ENCODE measurements around the gene MACF1.
A peak's percentile ranks its signal among the peaks of the same experiment; 100 is the strongest.

The MACF1 gene

DNA sequence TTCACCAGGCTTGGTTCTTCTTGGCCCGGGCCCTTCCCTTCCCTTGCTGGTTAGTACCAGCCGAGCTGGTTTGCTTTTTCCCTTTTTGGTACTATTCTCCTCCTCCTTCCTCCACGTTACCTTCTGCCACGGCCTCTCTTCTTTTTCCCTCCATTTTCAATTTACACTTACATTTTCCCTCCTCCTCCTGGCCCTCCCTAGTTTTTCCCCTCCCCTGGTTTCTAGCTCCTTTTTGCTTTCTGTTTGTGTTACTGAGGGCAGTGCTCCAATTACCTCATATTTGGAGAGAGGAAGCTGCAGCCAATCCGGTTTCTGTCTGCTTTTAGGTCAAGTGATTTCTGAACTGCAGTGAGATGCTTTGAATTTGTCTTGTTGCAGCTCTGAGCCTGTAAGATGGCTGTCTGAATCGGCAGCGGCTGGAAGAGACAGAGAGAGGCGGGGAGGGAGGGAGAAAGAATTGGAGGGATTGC, 63.7 kb downstream of the MACF1 start:
- H3K36me3 ChIP-seq = no peaks in the 10 kb centered on the region; the same call in 1 of the 2 replicates
- DNase-seq = no peak

DNA sequence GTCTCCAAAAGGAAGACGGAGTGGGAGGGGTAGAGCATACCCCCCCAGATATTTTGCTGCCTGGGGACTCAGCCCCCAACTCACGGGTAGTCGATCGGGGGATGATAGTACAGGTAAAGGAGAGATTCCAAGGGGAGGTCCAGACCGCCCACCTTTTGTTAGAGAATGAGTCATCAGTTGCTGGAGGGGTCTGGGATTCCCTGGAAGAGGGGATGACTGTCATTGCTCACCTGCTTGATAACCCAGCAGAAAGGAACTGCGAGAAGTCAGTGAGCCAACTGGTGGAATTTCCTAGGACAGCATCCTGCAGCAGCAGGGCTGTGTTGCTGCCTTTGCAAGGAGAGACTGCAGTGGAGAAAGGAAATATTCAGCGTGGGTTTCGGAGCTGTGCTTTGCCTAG, 64.4 kb downstream of the MACF1 start:
- H3K36me3 ChIP-seq = no peaks in the 10 kb centered on the region; the same call in 1 of the 2 replicates
- TF ChIP-seq, protein P1, sequence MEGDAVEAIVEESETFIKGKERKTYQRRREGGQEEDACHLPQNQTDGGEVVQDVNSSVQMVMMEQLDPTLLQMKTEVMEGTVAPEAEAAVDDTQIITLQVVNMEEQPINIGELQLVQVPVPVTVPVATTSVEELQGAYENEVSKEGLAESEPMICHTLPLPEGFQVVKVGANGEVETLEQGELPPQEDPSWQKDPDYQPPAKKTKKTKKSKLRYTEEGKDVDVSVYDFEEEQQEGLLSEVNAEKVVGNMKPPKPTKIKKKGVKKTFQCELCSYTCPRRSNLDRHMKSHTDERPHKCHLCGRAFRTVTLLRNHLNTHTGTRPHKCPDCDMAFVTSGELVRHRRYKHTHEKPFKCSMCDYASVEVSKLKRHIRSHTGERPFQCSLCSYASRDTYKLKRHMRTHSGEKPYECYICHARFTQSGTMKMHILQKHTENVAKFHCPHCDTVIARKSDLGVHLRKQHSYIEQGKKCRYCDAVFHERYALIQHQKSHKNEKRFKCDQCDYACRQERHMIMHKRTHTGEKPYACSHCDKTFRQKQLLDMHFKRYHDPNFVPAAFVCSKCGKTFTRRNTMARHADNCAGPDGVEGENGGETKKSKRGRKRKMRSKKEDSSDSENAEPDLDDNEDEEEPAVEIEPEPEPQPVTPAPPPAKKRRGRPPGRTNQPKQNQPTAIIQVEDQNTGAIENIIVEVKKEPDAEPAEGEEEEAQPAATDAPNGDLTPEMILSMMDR (IDR thresholded peaks at IDR 0.05; ENCODE audit: low read depth, low read length) = no peak
- peak overlapping the region; percentile 83 for H3K27ac ChIP-seq
- no peaks in the 10 kb centered on the region for H3K27me3 ChIP-seq (ENCODE audit: insufficient read depth, low read depth, severe bottlenecking)
- no peaks in the 10 kb centered on the region for H3K9me3 ChIP-seq (ENCODE audit: severe bottlenecking)
- no peak overlapping the region for H3K4me3 ChIP-seq (ENCODE audit: low read depth, low read length)
- DNase-seq = no peak

More for the DNA sequence above, 63.7 kb downstream of the MACF1 start:
- no peaks in the 10 kb centered on the region for H3K27me3 ChIP-seq (ENCODE audit: insufficient read depth, low read depth, severe bottlenecking)
- H3K9me3 ChIP-seq (ENCODE audit: severe bottlenecking) = no peaks in the 10 kb centered on the region
- H3K27ac ChIP-seq = peak overlapping the region; percentile 83
- H3K4me3 ChIP-seq (ENCODE audit: low read depth, low read length) = no peak overlapping the region
- TF ChIP-seq, protein P1 (IDR thresholded peaks at IDR 0.05; ENCODE audit: low read depth, low read length) = no peak

DNA sequence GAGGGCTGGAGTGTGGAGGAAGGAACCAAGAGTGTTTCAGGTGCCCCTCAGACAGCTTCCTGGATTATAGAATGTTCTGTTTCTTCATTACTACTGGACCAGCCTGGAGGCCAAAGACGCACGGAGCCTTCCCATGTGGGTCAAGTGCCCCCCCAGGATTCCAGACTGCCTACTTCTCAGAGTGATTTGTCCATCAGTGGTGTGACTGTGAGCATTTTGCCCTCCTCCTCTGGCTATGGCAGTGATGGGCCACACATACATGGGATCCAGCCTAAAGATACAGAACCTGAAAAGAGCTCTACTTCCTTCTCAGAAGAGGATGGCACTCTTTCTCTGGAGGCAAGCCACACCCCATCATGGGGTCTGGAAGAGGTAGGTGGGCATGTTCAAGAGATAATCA, 64.9 kb downstream of the MACF1 start:
- no peaks in the 10 kb centered on the region for H3K9me3 ChIP-seq (ENCODE audit: severe bottlenecking)
- no peaks in the 10 kb centered on the region for H3K27me3 ChIP-seq (ENCODE audit: insufficient read depth, low read depth, severe bottlenecking)
- no peak for DNase-seq
- H3K4me3 ChIP-seq (ENCODE audit: low read depth, low read length) = no peak overlapping the region
- TF ChIP-seq, protein P1 (IDR thresholded peaks at IDR 0.05; ENCODE audit: low read depth, low read length) = no peak
- H3K27ac ChIP-seq = peak overlapping the region; percentile 83
- no peaks in the 10 kb centered on the region; the same call in 1 of the 2 replicates for H3K36me3 ChIP-seq

DNA sequence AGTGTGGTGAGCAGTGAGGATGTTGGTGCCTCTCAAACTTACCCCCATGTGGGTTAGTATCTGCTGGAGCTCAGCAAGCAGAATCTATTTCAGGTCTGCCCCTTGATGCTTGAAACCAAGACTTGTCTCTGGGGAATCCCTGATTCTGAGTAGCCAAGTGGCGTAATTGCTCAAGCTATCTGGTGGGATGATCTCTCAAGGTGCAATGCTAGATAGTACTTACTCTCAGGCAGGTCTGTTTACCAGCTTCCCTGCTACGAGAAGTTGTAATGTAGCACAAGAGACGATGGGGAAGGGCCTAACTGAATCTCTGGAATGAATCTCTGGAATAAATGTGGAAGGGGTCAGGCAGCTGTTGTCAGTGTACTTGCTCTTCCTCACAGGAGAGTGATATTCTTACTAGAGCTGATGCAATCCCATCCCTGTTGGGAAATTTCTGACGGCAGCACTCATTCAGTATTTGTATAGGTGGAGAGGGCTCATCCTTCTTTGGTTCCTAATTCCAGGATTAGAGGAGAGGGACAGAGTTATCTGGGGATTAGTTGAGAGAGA, 65.4 kb downstream of the MACF1 start:
- TF ChIP-seq, protein P1 (IDR thresholded peaks at IDR 0.05; ENCODE audit: low read depth, low read length) = no peak
- no peaks in the 10 kb centered on the region for H3K9me3 ChIP-seq (ENCODE audit: severe bottlenecking)
- peak overlapping the region; percentile 83 for H3K27ac ChIP-seq
- H3K36me3 ChIP-seq = no peaks in the 10 kb centered on the region; the same call in 1 of the 2 replicates
- H3K27me3 ChIP-seq (ENCODE audit: insufficient read depth, low read depth, severe bottlenecking) = no peaks in the 10 kb centered on the region
- H3K4me3 ChIP-seq (ENCODE audit: low read depth, low read length) = peak overlapping the region; percentile 8
- peak; percentile 57 for DNase-seq

DNA sequence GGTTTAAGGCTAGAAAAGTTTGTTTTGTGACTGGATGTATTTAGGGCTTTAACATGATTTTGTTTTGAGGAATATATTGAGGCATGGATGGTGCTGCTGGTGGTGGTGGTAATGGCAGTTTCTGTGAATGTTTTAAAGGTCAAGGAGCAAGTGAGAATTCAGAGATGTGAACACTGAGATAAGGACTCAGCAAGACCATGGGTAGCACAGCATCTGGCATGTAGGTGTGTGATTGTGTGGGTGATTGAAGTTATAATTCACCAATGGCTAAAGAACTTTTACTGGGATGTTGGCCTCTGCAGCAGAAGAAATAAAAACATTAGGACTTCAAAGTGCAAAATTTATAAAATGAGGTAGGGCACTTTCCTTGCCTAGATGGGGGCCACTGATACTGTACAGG, 65.9 kb downstream of the MACF1 start:
- H3K27ac ChIP-seq = peak overlapping the region; percentile 83
- TF ChIP-seq, protein P1 (IDR thresholded peaks at IDR 0.05; ENCODE audit: low read depth, low read length) = no peak
- H3K9me3 ChIP-seq (ENCODE audit: severe bottlenecking) = no peaks in the 10 kb centered on the region
- H3K36me3 ChIP-seq = no peaks in the 10 kb centered on the region; the same call in 1 of the 2 replicates
- no peak overlapping the region for H3K4me3 ChIP-seq (ENCODE audit: low read depth, low read length)
- no peaks in the 10 kb centered on the region for H3K27me3 ChIP-seq (ENCODE audit: insufficient read depth, low read depth, severe bottlenecking)
- DNase-seq = peak; percentile 16
